Kidney epithelial cell (primary cell): Measurements from ENCODE around the gene ABHD17A. TPM values are rescaled to one million over a fixed set of nuclear protein-coding genes. Genes with fewer than 3 reads are reported as not detected.

Experiments used
- DNase-seq: peaks from one replicate; pipeline ENCODE4 v3.0.0-alpha.2; 2010; ENCODE audit warnings: low read depth
- H3K27me3 ChIP-seq: 2 replicates; pipeline ENCODE4 v1.6.0; 2011; ENCODE audit warnings: low read length; ENCODE audit not compliant: control insufficient read depth, insufficient read depth
- H3K36me3 ChIP-seq: 2 replicates; pipeline ENCODE4 v1.5.1; 2011; ENCODE audit warnings: low read length; ENCODE audit not compliant: control insufficient read depth, insufficient read depth
- H3K4me3 ChIP-seq: 2 replicates; pipeline ENCODE4 v1.5.1; 2011; ENCODE audit warnings: low read depth, mild to moderate bottlenecking, control low read depth, low read length
- CTCF ChIP-seq: IDR thresholded peaks from 2 replicates; pipeline ENCODE4 v1.5.1; 2011; ENCODE audit warnings: mild to moderate bottlenecking, moderate library complexity, low read length, control low read depth, inconsistent platforms; ENCODE audit not compliant: insufficient read depth, poor library complexity, severe bottlenecking
- total RNA-seq: library from RNA; depleted of rRNA; stranded (reverse); fragments of >200 nt; gene quantifications from 2 replicates; pipeline ENCODE4 v1.2.3, GENCODE V29; 2015

Gene ABHD17A
- total RNA-seq, 1 donor from 2014 or later, result 54.1 TPM

GRCh38 chr19:1827566-1828278 lies 57.6 kb downstream of the ABHD17A start:
- no peak for DNase-seq

More at GRCh38 chr19:1827566-1828278, 57.6 kb downstream of the ABHD17A start:
- no peak for TF ChIP-seq CTCF
- Histone ChIP-seq H3K4me3 (no peak overlapping the region), H3K36me3 (no peaks in the 10 kb centered on the region), H3K27me3 (no peaks in the 10 kb centered on the region)

Other genes with a start within 250 kb of the ABHD17A start
- gene TCF3, start 232.9 kb downstream of the ABHD17A start, total RNA-seq, result 123 and 199 TPM in 2 replicates
- not detected in 2 replicates for gene ONECUT3, start 132.0 kb downstream of the ABHD17A start, total RNA-seq
- gene ATP8B3, start 73.2 kb downstream of the ABHD17A start, total RNA-seq, result 0.96 TPM in 2 replicates
- 18.8 and 32.1 TPM in 2 replicates for gene REXO1, start 37.0 kb downstream of the ABHD17A start, total RNA-seq
- 11.4 and 15.3 TPM in 2 replicates for gene KLF16, start 21.9 kb downstream of the ABHD17A start, total RNA-seq
- 1.8 and 8.6 TPM in 2 replicates for gene ADAT3, start 19.9 kb upstream of the ABHD17A start, total RNA-seq
- gene SCAMP4, start 19.9 kb upstream of the ABHD17A start, total RNA-seq, result 167 and 178 TPM in 2 replicates
- gene CSNK1G2, start 55.7 kb upstream of the ABHD17A start, total RNA-seq, result 95.8 and 105 TPM in 2 replicates
- 51.3 and 66.1 TPM in 2 replicates for gene BTBD2, start 130.2 kb upstream of the ABHD17A start, total RNA-seq
- gene MKNK2, start 165.7 kb upstream of the ABHD17A start, total RNA-seq, result 253 and 315 TPM in 2 replicates
- gene MOB3A, start 210.8 kb upstream of the ABHD17A start, total RNA-seq, result 40.3 and 62.0 TPM in 2 replicates
- gene IZUMO4, start 211.4 kb upstream of the ABHD17A start, total RNA-seq, result 1.6 and 3.8 TPM in 2 replicates